GM21717 (cell line): ENCODE measurements around the gene CADPS.

Experiments used
- ATAC-seq: cut with Tn5 transposase; IDR thresholded peaks from one replicate; pipeline ENCODE4 v1.9.1; 2021; ENCODE audit warnings: mild to moderate bottlenecking, moderate library complexity; ENCODE audit not compliant: unreplicated experiment

The CADPS gene

GRCh38 chr3:62368290-62368704, 506.9 kb downstream of the CADPS start:
- no peak for ATAC-seq

- no peak for ATAC-seq
These were observed 507.4 kb downstream of the CADPS start for GRCh38 chr3:62367763-62368195.

- no peak for ATAC-seq
These were observed 509.1 kb downstream of the CADPS start for GRCh38 chr3:62366126-62366484.

GRCh38 chr3:62365391-62366125, 509.7 kb downstream of the CADPS start:
- ATAC-seq, result no peak

GRCh38 chr3:62364191-62364590, 511.0 kb downstream of the CADPS start:
- no peak for ATAC-seq

- no peak for ATAC-seq
These were observed 511.9 kb downstream of the CADPS start for GRCh38 chr3:62363275-62363674.

- ATAC-seq, result no peak
These were observed 513.4 kb downstream of the CADPS start for GRCh38 chr3:62361824-62362223.

GRCh38 chr3:62361261-62361660, 514.0 kb downstream of the CADPS start:
- peak; percentile 64 for ATAC-seq

- no peak for ATAC-seq
These were observed 515.7 kb downstream of the CADPS start for GRCh38 chr3:62359531-62359930.

- no peak for ATAC-seq
These were observed 518.9 kb downstream of the CADPS start for GRCh38 chr3:62356356-62356755.

GRCh38 chr3:62355703-62356102, 519.5 kb downstream of the CADPS start:
- no peak for ATAC-seq
